Spleen (tissue), 7 donors: ENCODE data around the gene KRT13.

ENCODE experiments used
- CTCF ChIP-seq, 11 experiments: fragments of 200-600 bp in 7 of 11; fragments of 450-650 bp in 4 of 11; sonication (generic) in 4 of 11; IDR thresholded peaks in 8 of 11; conservative IDR thresholded peaks in 3 of 11; 1 replicate in 7 of 11; 2 replicates in 4 of 11; pipeline versions ENCODE4 v1.4.0 to v1.8.0; 2016 to 2021; ENCODE audit warnings: antibody characterized with exemption in 11 of 11, inconsistent platforms in 4 of 11, mild to moderate bottlenecking in 1 of 11
- POLR2A ChIP-seq, 3 donors: fragments of 450-650 bp; IDR thresholded peaks; one replicate each; pipeline ENCODE4 v1.5.1; 2017; ENCODE audit warnings: antibody characterized with exemption in 3 of 3, mild to moderate bottlenecking in 1 of 3
- POLR2AphosphoS5 ChIP-seq, 3 donors: sonication (generic); formaldehyde crosslinking; IDR thresholded peaks; one replicate each; pipeline ENCODE4 v1.5.1; 2017; ENCODE audit warnings: antibody characterized with exemption in 3 of 3
- donor health status: DM: no; HTN: no; CAD: no; lungs with moderate emphysema.
- donor health status: DM: no; HTN: no; CAD: no.
- donor health status: DM: no; HTN: no; CAD: no.

- TF ChIP-seq POLR2A (IDR thresholded peaks at IDR 0.05) (no peak), CTCF (IDR thresholded peaks at IDR 0.05 in 8 of 11, conservative IDR thresholded peaks at IDR 0.05 in 3 of 11) (no peak), POLR2AphosphoS5 (IDR thresholded peaks at IDR 0.05) (no peak)
Observed at GRCh38 chr17:41467561-41467960, 37.9 kb downstream of the KRT13 start.
